ENCODE data around the gene PLCD1.
"Not testable (repeated sequence)": the region's sequence is repeated elsewhere in the genome, so short reads cannot be mapped to it uniquely, and the experiment has no call there.

PLCD1 gene

GRCh38 chr3:38038447-38038911 lies 9.0 kb upstream of the PLCD1 start:
- DNase-seq: no peak

- no peak for DNase-seq
These were observed 7.5 kb upstream of the PLCD1 start for GRCh38 chr3:38036906-38037305.

GRCh38 chr3:38036286-38036685 lies 6.8 kb upstream of the PLCD1 start:
- no peak for DNase-seq

GRCh38 chr3:38034335-38034734 lies 4.9 kb upstream of the PLCD1 start:
- DNase-seq: not testable (repeated sequence)

GRCh38 chr3:38033586-38033985 lies 4.1 kb upstream of the PLCD1 start:
- not testable (repeated sequence) for DNase-seq

- no peak for DNase-seq
These were observed 3.0 kb upstream of the PLCD1 start for GRCh38 chr3:38032328-38032865.

GRCh38 chr3:38031022-38031994 lies 1.9 kb upstream of the PLCD1 start:
- no peak for DNase-seq

GRCh38 chr3:38030126-38031021 lies 932 bp upstream of the PLCD1 start:
- no peak for DNase-seq

GRCh38 chr3:38028621-38029361 lies 651 bp downstream of the PLCD1 start:
- peak; percentile 66 for DNase-seq

- DNase-seq: no peak
These were observed 1.7 kb downstream of the PLCD1 start for GRCh38 chr3:38027466-38028465.

- DNase-seq: no peak
These were observed 2.6 kb downstream of the PLCD1 start for GRCh38 chr3:38026856-38027255.

- DNase-seq: no peak
These were observed 6.3 kb downstream of the PLCD1 start for GRCh38 chr3:38022896-38023709.

- no peak for DNase-seq
These were observed 7.1 kb downstream of the PLCD1 start for GRCh38 chr3:38022301-38022700.

GRCh38 chr3:38021196-38021595 lies 8.2 kb downstream of the PLCD1 start:
- DNase-seq: no peak

- DNase-seq: no peak
These were observed 9.1 kb downstream of the PLCD1 start for GRCh38 chr3:38020342-38020726.

GRCh38 chr3:38019658-38020341 lies 9.6 kb downstream of the PLCD1 start:
- DNase-seq: no peak

- DNase-seq: no peak
These were observed 10.9 kb downstream of the PLCD1 start for GRCh38 chr3:38018296-38019266.
